Measurements from ENCODE around the gene GNB5. TPM values are rescaled to one million over a fixed set of nuclear protein-coding genes. Genes with fewer than 3 reads are reported as not detected.

The GNB5 gene
- total and polyA plus RNA-seq, 8 donors: 12.2 to 28.2 (median 15.8) TPM

DNA sequence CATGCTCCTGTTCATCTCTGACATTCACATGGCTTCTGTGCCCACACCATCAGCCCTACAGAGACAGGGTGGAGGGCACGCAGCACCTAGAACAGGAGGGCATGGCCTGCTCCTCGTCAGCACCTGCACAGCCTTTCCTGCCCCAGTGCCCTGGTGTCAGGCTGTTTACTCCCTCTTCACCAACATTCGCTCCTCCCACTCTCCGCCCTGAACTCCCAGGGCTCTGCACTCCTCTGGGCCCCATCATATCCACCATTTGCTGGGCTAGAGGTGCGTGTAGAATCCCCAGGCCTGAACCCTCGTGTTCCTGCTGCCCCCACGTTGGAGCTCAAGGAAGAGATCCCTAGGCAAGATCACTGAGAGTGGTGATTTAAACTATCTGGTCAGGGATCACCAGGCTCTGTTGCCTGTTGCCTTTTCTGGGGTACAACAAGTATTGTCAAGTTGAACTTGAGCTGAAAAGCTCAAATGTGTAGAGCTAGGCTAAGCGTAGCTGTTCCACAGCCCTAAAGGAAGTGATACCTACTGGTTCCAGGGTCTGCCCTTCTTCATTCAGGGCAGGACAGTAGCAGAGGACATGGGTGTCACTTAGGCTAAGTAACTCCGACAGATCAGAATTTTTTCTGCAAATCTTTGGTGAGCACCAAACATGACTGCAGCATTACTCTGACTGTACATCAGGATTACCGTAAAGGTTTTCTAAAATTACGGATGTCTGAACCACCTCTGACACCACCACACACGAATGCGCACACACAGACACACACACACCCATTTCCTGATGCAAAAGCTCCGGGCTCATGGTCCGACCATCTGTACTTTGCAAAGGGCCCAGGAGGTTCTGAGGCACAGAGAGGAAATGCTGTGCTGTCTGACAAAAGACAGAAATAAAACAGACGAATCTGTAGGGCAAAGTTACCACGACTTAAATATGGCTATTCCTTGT lies 43.7 kb upstream of the GNB5 start:
- Histone ChIP-seq H3K9me3 (no peaks in the 10 kb centered on the region), H3K4me1 (no peaks in the 10 kb centered on the region), H3K27ac (no peak overlapping the region), H3K4me3 (no peak overlapping the region), H3K36me3 (peaks cover 0 to 44% (median 11%) of the 10 kb centered on the region in 3 donors), H3K27me3 (no peaks in the 10 kb centered on the region)
- ATAC-seq: peak in 1 of 4 donors; percentile 11
- intact Hi-C loops (cut with DNase I): no loop called here
- TF ChIP-seq, protein P1, sequence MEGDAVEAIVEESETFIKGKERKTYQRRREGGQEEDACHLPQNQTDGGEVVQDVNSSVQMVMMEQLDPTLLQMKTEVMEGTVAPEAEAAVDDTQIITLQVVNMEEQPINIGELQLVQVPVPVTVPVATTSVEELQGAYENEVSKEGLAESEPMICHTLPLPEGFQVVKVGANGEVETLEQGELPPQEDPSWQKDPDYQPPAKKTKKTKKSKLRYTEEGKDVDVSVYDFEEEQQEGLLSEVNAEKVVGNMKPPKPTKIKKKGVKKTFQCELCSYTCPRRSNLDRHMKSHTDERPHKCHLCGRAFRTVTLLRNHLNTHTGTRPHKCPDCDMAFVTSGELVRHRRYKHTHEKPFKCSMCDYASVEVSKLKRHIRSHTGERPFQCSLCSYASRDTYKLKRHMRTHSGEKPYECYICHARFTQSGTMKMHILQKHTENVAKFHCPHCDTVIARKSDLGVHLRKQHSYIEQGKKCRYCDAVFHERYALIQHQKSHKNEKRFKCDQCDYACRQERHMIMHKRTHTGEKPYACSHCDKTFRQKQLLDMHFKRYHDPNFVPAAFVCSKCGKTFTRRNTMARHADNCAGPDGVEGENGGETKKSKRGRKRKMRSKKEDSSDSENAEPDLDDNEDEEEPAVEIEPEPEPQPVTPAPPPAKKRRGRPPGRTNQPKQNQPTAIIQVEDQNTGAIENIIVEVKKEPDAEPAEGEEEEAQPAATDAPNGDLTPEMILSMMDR (IDR thresholded peaks at IDR 0.05): no peak
- no peak for DNase-seq
- no peak for FAIRE-seq
- WGBS, 2 donors: 70 to 73% methylated on average over 17 of the region's 17 CpGs

DNA sequence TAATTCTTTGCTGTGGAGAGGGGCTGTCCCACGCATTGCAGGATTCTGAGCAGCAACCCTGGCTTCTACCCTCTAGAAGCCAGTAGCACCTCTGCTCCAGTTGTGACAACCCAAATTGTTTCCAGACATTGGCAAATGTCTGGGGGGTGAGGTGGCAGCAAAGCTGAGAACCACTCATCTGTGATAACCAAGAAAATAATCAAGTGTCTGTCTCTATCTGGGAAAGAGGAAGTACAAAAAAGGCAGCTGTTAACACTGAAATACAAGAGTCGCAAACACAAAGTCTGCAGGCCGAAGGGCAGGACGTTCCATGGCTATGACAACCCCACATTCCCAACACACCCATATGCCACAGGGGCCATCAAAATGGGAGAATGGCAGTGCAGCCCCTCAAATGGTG lies 42.2 kb upstream of the GNB5 start:
- no peaks in the 10 kb centered on the region for H3K9me3 ChIP-seq
- H3K27ac ChIP-seq: no peak overlapping the region
- TF ChIP-seq, protein P1 (IDR thresholded peaks at IDR 0.05): no peak
- ATAC-seq (no peak), FAIRE-seq (no peak), DNase-seq (no peak)
- peaks cover 4 to 10% (median 8%) of the 10 kb centered on the region in 3 donors for H3K4me1 ChIP-seq
- peaks cover 0 to 33% (median 11%) of the 10 kb centered on the region in 3 donors for H3K36me3 ChIP-seq
- H3K27me3 ChIP-seq: no peaks in the 10 kb centered on the region
- no peak overlapping the region for H3K4me3 ChIP-seq
- intact Hi-C loops (cut with DNase I): no loop called here
- 73 to 80% methylated on average over 4 of the region's 4 CpGs for WGBS, 2 donors

DNA sequence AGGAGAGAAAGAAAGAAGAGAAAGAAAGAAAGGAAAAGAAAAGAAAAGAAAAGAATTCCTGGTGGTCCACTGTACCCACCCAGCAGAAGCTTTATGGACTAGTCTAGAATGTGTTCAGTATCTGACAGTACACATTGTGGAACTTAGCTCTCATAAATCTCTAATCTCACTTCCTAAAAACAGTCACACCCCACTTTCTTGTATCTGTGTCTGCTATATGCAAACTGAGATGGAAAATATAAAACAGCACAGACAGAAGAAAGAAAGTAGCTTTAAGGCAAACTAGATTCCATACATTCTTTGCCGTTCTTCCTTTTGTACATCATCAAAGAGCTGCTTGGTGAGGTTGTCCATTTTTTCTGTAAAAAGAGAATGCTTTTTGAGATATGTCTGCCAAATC lies 41.1 kb upstream of the GNB5 start:
- intact Hi-C loops (cut with DNase I): no loop called here
- ATAC-seq (no peak), DNase-seq (no peak), FAIRE-seq (no peak)
- TF ChIP-seq, protein P1 (IDR thresholded peaks at IDR 0.05): no peak
- Histone ChIP-seq H3K27ac (no peak overlapping the region), H3K27me3 (no peaks in the 10 kb centered on the region), H3K4me1 (peaks cover 9 to 12% (median 11%) of the 10 kb centered on the region in 3 donors), H3K36me3 (peaks cover 0 to 29% (median 11%) of the 10 kb centered on the region in 3 donors), H3K9me3 (no peaks in the 10 kb centered on the region), H3K4me3 (no peak overlapping the region)
- 70 to 76% methylated on average over 1 of the region's 1 CpG for WGBS, 2 donors

DNA sequence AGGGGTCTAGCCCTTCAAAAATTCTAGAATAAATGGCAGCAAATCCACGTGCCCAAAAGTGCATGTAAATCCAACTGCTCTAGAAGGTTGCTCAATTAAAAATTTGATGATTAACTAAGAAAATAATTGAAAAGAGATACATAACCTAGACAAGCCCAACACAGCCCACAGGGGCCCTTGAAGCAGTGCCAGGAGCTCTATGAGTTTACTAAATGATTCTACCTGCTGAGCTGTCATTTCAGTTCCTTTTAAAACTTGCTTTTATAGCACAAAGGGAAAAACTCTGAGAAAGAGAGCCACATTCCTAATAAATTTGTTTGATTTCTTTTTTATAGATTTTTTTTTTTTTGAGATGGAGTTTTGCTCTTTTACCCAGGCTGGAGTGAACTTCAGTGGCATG lies 38.9 kb upstream of the GNB5 start:
- DNase-seq (no peak), FAIRE-seq (no peak), ATAC-seq (no peak)
- Histone ChIP-seq H3K9me3 (no peaks in the 10 kb centered on the region), H3K4me3 (no peak overlapping the region), H3K4me1 (peaks cover 9 to 12% (median 11%) of the 10 kb centered on the region in 3 donors), H3K36me3 (peaks cover 0 to 22% (median 0%) of the 10 kb centered on the region in 3 donors), H3K27me3 (no peaks in the 10 kb centered on the region), H3K27ac (peak overlapping the region in 1 of 4 donors; percentile 73)
- intact Hi-C loops (cut with DNase I): no loop called here
- TF ChIP-seq, protein P1 (IDR thresholded peaks at IDR 0.05): no peak
- WGBS, 2 donors: 44 to 60% methylated on average over 1 of the region's 1 CpG

DNA sequence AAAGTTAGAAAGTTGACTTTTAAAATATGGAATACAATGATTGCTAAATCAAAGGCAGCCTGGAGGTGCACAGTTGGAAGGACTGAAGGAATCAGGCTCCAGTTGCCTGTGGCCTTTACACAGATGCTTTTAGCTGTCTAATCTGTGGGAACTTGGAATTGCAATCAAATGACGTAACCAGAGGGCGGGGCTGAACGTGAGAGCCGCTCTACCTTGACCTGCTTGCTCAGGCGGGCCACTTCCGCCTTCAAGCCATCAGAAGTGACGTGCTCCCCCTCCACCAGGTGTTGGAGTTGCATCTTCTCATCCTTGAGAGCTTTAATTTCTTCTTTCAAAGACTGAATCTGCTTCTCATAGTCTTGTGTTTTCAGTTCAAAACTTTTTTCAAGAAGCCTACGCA lies 37.7 kb upstream of the GNB5 start:
- H3K36me3 ChIP-seq: peaks cover 0 to 27% (median 4%) of the 10 kb centered on the region in 3 donors
- no peaks in the 10 kb centered on the region for H3K27me3 ChIP-seq
- intact Hi-C loops (cut with DNase I): no loop called here
- FAIRE-seq (no peak), ATAC-seq (peak; percentile 73 to 86 (median 83)), DNase-seq (peak; percentile 67 to 86 (median 80))
- peak overlapping the region; percentile 18 to 73 (median 49) for H3K27ac ChIP-seq
- 25% methylated on average over 8 of the region's 8 CpGs for WGBS, 2 donors
- TF ChIP-seq, protein P1 (IDR thresholded peaks at IDR 0.05): no peak
- H3K4me1 ChIP-seq: peaks cover 9 to 12% (median 11%) of the 10 kb centered on the region in 3 donors
- no peak overlapping the region for H3K4me3 ChIP-seq
- no peaks in the 10 kb centered on the region for H3K9me3 ChIP-seq

Data from pancreas (tissue), 10 donors.